CD4-positive, alpha-beta T cell treated with Interleukin-15 for 4 hours (primary cell): ENCODE measurements around the gene THAP10.

Experiments used
- DNase-seq: peaks from one replicate; pipeline ENCODE4 v3.0.0-alpha.2; 2020; ENCODE audit warnings: low spot score

Gene THAP10

DNA sequence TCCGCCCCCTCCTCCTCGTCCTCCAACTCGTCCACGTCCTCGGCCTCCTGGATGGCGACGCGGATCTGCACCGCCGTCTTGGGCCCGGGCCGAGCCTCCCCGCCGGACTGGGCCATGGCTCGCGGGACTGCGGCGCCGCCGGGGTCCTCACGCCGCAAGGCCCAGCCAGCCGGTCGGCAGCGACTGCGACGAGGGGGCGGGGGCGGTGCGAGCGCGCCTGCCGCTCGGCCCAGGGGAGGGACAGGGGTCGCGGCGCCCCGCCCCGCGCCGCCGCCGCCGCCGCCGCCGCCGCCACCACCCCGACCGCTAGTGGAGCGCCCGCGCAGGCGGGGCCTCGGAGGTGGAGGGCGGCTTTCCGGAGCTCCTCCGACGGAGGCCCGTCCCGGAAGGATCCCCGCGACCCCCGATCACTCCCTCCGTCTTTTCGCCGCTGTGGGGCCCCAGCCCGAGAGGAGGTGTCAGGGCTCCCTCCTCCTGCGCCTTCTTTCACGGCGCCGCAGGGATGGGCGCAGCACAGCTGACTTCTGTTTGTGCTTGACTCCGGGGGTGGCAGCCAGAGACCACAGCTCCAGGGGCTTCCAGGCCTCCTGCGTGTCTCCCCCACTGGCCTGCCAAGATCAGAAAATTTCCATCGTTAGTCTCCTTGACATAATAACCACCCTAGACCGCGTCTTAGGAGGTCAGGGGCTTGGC is 38.1 kb downstream of the THAP10 start, which contains the start of gene LARP6:
Gene LARP6, minus strand, starts transcription at position 185 of the 693 bp plus-strand sequence. Its CDS starts 69 bp downstream, at position 116.
- DNase-seq: no peak

DNA sequence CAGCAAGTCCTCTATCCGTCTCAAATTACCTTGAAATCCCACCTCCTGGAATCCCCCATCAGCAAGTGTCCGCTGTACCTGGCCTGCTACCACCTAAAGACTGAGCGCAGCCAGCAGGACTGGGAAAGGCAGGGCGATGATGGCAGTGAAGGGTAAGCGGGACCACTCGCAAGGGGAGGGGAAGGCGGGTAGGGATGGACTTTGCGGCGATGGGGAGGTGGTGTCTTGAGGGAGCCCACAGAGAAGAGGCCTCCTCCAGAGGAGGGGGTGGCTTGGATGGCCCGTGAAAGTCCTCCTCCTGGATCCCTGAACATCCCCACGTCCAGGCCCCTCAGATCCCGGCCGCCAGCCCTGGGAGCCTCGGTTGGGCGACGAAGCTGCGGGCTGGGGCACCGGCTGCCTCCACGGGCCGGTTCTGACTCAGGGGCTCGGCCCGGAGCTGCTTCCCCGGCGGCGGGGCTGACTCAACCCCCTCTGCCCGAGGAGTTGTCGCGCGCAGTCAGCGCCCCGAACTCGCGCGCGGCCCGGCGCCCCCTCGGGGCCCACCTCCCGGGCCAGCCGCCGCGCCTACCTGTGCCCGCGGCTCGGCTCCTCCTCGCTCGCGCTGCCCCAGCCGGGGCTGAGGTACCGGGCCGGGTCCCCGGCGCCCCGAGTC is 38.8 kb downstream of the THAP10 start:
- DNase-seq: no peak

DNA sequence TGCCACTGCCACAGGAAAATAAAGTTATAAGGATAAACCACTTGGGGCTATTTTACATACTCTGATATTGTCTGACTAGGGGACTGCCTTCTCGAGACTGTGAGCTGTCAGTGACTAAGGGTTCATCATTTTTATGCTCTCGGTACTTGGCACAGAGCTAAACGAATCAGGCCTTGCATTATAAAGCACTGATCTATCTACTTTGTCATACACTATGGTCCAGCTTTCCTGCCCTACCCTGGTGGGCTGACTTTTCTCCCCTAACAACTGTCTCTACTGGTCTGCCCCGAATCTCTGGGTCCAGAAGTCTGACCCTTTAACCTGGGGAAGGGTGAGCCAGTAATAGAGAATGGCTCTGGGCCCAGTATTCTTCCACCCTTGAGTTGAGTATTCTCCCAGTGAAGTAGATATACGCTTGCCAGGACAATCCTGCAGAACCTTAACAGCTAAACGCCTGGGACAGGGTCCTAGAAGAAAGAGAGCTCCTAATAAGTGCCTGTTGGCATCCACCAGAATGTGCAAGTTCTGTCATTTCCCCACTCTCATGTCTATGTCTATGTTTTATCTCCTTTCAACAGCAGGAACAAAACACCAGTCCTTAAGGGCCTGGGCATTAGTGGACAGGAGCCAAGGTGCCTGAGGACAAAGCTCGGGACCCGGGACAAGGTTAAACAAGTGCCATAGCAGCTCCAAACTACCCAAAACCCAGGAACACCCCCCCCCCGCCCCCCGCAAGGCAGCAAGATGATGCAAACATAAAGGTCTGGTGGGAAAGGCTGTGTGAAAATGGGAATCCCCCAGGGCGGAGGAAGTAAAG is 39.5 kb downstream of the THAP10 start:
- DNase-seq: no peak

DNA sequence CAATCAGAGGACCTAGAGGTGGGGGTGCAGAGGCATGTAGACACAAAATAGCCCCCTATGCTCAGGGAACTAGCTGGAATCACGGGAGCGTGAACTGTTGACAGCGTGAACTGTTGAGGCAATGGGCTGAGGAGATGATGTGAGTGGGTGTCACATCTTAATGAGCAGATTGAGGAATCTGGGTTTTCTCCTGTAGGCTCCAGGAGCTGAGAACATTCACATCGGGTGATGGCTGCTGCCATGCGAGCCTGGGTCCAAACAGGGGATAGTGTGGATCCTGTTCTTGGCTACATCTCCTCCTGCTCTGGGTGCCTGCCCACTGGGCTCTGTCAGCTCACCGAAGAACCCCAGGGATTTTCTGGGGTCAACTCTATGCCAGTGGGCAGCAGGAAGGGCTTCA is 40.3 kb downstream of the THAP10 start:
- DNase-seq: no peak

DNA sequence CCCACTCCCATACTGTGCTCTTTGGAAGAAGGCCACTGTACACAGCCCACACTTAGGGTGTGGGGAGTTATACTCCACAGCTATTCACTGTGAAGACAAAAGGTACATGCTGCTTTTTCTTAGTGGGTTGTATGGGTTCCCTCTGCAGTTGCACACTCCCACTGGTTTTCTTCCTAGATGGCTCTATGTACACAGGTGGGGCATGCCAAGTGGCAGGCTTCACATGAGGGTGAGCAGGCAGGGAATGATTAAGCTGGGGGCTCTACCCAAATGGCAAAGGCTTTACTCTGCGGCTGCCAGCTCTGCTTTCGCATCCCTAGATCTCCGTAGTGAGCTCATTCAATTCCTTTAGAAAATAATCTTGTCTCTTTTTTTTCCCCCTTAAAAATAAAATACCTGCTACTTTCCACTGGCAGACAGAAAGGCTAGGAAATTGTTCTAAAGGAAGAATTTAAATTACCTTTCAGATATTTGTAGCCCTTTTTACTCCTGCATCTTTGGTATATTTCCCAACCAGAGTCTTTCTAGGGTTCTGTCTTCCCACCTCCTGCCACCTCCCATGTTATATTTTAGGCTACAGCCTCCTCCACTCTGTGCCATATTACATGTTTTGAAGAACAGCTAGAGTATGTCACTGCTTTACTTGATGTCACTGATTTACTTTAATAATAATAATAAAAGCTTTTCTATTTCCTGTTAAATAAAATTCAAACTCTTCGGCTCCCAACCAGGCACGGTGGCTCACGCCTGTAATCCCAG is 46.5 kb downstream of the THAP10 start:
- DNase-seq: no peak

DNA sequence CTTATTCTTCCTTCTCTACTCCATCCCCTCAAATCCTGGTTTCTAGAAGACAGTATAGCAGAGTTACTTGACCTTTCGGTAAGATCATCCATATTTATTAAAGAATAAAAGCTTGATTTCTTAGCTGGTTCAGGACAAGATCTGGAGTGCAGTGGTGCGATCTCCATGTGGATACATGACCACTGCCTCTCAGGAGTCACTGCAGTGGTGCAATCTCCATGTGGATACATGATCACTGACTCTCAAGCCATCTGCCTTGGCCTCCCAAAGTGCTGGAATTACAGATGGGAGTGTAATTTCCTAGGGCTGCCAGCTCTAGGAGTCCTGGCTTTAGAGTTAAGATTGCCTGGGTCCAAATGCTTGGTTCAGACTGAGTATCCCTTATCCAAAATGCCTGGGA is 54.8 kb downstream of the THAP10 start:
- no peak for DNase-seq

DNA sequence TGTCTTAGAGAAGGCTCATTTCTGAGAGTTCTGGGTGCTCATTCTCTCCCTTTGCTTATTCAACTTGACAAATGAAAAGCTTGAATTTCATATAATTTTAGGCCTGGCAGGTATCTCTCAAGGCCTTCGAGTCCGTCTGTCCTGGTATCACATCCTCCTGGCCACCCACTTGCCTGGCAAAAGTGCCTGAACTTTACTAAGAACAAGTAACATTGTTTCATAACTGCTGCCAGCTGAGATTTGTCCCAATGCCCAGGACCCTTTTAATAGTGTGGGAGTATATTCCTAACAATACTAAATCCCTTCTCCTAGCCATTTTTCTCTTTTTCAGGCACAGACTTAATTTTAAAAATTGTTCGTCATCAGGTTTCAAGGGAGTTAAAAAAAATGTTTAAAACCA is 56.4 kb downstream of the THAP10 start:
- DNase-seq: no peak

DNA sequence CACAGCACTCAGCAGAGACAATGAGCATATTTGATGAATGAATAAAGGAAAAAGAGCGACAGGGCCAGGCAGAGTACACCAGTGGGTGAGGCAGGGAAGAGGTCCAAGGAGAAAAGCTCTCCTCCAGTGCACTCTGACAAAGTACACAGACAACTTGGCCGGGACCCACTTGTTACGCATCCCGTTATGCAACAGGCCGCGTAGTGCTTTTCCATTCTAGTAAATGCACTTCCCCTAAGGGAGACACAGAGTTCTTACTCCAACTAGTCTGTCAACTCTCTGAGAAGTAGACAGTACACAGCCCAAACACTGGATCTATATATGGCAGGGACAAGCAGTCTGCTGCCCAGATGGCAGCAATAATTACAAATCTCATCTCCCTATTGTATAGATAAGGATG is 56.8 kb downstream of the THAP10 start:
- DNase-seq: no peak

DNA sequence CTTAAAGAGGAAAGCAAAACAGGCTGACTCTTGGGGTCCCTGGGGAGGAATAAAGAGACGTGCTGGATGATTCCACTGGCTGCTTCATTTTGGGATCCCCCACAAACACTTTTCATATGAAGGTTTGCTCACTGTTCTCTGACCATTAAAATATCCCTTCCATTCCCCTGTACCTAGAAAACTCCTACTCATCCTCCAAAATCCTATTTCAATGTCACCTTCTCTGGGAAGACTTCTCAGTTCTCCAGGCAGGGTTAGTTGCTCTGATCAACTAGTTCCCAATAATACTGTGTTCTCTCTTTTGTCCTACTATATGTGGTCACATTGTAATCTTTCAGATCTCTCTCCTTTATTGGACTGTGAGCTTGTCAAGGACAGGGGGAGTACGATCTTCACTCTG is 57.2 kb downstream of the THAP10 start:
- DNase-seq: no peak

DNA sequence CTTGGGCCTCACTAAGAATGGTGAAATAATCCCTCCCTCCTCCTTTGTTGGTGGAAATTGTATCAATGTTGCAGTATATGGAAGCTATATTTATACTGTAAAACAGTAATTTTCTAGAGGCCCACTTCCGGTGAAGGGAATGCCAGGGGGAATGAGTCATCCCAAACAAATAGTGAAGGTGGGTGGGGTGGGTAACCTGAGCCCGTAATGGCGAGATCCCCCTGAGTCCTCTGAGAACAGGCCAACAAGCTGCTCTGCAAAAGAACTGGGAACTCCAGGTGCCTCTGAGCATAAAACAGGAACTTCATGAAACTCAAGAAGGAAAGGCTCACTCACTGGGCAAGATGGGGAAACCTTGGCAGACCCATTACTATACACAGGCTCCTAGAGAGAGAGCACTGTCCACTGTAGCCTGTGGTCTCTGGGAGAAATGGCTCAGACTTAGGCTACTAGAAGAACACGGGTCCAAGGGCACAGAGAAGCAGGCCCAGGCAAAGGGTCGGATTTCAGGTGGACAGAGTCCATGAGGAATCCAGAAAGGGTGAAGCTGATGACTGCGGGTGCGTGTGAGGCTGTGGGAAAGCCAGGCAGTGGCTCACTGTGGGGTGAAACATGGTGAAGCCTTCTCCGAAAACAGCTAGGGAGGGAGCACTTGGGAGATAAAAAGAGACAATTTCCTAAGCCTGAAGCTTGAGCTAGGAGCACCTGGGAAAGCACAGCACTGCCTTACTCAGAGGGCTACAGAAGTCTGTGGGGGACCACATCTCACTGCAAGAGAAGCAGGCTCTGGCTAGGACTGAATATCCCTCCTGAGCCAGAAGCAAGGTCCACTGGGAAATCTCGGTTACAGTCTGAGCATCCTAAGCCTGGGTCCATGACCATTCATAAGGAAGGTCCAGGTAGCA is 58.1 kb downstream of the THAP10 start:
- no peak for DNase-seq

DNA sequence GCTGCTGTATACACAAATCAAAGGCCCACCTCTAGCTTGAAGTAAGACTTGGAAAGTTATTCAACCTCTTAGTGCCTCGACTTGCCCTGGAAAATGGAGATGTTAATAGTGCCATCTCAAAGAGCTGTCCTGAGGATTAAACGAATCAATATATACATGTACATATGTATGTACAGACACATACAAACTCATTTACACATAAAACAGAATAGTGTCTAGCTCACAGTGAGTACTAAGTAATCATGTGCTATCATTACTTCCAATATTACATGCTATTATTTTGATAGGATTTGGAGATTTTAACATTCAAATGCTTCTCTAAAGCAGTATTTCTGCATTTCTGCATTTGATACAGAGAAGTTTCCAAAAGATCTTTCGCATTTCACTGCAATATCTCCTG is 58.8 kb downstream of the THAP10 start:
- no peak for DNase-seq

DNA sequence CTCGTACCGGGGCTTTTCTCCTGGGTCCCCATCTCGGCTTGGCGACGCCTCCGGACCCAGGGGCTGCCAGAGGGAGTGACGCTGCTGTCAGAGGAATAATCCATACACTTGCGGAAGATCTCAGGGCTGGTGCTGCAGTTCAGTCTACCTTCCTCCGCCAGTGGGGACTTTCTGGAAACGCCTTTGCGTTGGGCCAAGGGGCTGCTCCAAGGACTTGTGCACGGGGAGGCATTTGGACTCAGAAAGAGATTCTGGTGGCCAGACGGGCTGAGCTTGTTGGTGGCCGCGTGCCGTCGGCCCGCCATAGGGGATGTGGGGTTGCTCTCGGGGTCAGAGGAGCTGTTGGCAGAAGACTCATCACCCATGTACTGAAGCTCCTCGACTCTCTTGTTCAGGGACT is 60.1 kb downstream of the THAP10 start:
- DNase-seq: no peak
